Left renal pelvis (tissue), 4 donors: Measurements from ENCODE around the gene POLR2F. TPM values are rescaled to one million over a fixed set of nuclear protein-coding genes. Genes with fewer than 3 reads are reported as not detected.

ENCODE experiments used
- DNase-seq, 4 donors: peaks; one replicate each; pipeline ENCODE4 v3.0.0-alpha.2; 2013; ENCODE audit warnings: low read depth in 4 of 4, low spot score in 3 of 4
- polyA plus RNA-seq, 4 donors: library from polyadenylated mRNA; unstranded; fragments of 120-200 nt; gene quantifications; one replicate each; pipeline ENCODE4 v1.2.1, GENCODE V29; 2013; ENCODE audit not compliant: insufficient read length in 4 of 4

Gene POLR2F
- polyA plus RNA-seq: 10 to 100 TPM; 47.9 to 74.8 (median 61.7) TPM

- peak; percentile 90 to 92 (median 91) for DNase-seq
These were observed at the start of gene POLR2F, which contains the start of gene C22orf23 for GRCh38 chr22:37953437-37954179. POLR2F (plus strand) TSS chr22:37953699; CDS start chr22:37953788, 89 bp downstream. C22orf23 (minus strand) TSS chr22:37953601; CDS start chr22:37953149, 452 bp downstream.

- no peak for DNase-seq
These were observed 48.6 kb upstream of the POLR2F start for GRCh38 chr22:37904572-37905533.

GRCh38 chr22:37905534-37906363, 47.8 kb upstream of the POLR2F start, which contains the start of gene MICALL1:
MICALL1 (plus strand) TSS chr22:37906297; CDS start chr22:37906423, 126 bp downstream.
- DNase-seq: no peak

GRCh38 chr22:37906364-37907008, 47.0 kb upstream of the POLR2F start:
- no peak for DNase-seq

GRCh38 chr22:37907036-37907954, 46.2 kb upstream of the POLR2F start:
- DNase-seq: no peak

GRCh38 chr22:37909766-37910165, 43.7 kb upstream of the POLR2F start:
- no peak for DNase-seq

- no peak for DNase-seq
These were observed 42.4 kb upstream of the POLR2F start for GRCh38 chr22:37910890-37911672.

- no peak for DNase-seq
These were observed 41.8 kb upstream of the POLR2F start for GRCh38 chr22:37911697-37912096.

- DNase-seq: no peak
These were observed 41.3 kb upstream of the POLR2F start for GRCh38 chr22:37912171-37912570.

- DNase-seq: no peak
These were observed 40.2 kb upstream of the POLR2F start for GRCh38 chr22:37913233-37913721.

GRCh38 chr22:37916311-37916710, 37.2 kb upstream of the POLR2F start:
- DNase-seq: no peak

- no peak for DNase-seq
These were observed 35.5 kb upstream of the POLR2F start for GRCh38 chr22:37917874-37918548.

- DNase-seq: no peak
These were observed 34.8 kb upstream of the POLR2F start for GRCh38 chr22:37918580-37919270.

- no peak for DNase-seq
These were observed 33.4 kb upstream of the POLR2F start for GRCh38 chr22:37920126-37920525.

GRCh38 chr22:37922191-37922590, 31.3 kb upstream of the POLR2F start:
- DNase-seq: no peak

- no peak for DNase-seq
These were observed 29.6 kb upstream of the POLR2F start for GRCh38 chr22:37923927-37924326.
